H1 (cell line): ENCODE data around the gene GALNT2. TPM values are rescaled to one million over a fixed set of nuclear protein-coding genes. Genes with fewer than 3 reads are reported as not detected.

Source experiments
- CTCF ChIA-PET: fragments of 300-600 bp; sonication (Branson Sonifier 250); formaldehyde crosslinking; loops from one replicate; lab custom pipeline; 2021; ENCODE audit not compliant: partially characterized antibody; lab: Charles Lee
- POLR2A ChIA-PET: fragments of 300-600 bp; sonication (Branson Sonifier 250); formaldehyde crosslinking; loops from one replicate; lab custom pipeline; 2021; ENCODE audit warnings: inconsistent platforms; ENCODE audit not compliant: partially characterized antibody; lab: Charles Lee
- DNase-seq, 2 experiments: peaks; one replicate each; pipeline versions ENCODE4 v3.0.0 to v3.0.0-alpha.2; 2010 to 2022; ENCODE audit warnings: low spot score in 2 of 2, low read depth in 1 of 2, mixed read lengths in 1 of 2
- FAIRE-seq: peaks from 2 replicates; lab custom pipeline; 2011; peaks lifted over from hg19 to GRCh38; lab: Jason Lieb, UNC
- H2AFZ ChIP-seq: 2 replicates; pipeline ENCODE4 v1.8.1; 2012; ENCODE audit warnings: low read length, inconsistent platforms
- H2AK5ac ChIP-seq: 2 replicates; pipeline ENCODE4 v1.6.1; 2013; ENCODE audit warnings: low read depth, low read length
- H2BK120ac ChIP-seq: replicated peaks from 2 replicates; pipeline ENCODE3; 2013; ENCODE audit warnings: low read depth, low read length, inconsistent platforms
- H2BK12ac ChIP-seq: 2 replicates; pipeline ENCODE4 v1.6.1; 2013; ENCODE audit warnings: low read depth, low read length
- H2BK15ac ChIP-seq: 2 replicates; pipeline ENCODE4 v1.6.1; 2013; ENCODE audit warnings: low read length
- H2BK20ac ChIP-seq: 2 replicates; pipeline ENCODE4 v1.6.1; 2013; ENCODE audit warnings: low read length
- H2BK5ac ChIP-seq: 2 replicates; pipeline ENCODE4 v1.6.1; 2013; ENCODE audit warnings: low read depth, low read length
- H3K14ac ChIP-seq: 2 replicates; pipeline ENCODE4 v1.6.1; 2013; ENCODE audit warnings: inconsistent platforms; ENCODE audit not compliant: insufficient read length
- H3K18ac ChIP-seq: 2 replicates; pipeline ENCODE4 v1.6.1; 2013; ENCODE audit warnings: low read length; ENCODE audit errors: extremely low read depth
- H3K23ac ChIP-seq: 2 replicates; pipeline ENCODE4 v1.6.1; 2013; ENCODE audit warnings: inconsistent platforms; ENCODE audit not compliant: insufficient read length
- H3K23me2 ChIP-seq: 2 replicates; pipeline ENCODE4 v1.6.1; 2013; ENCODE audit warnings: low read depth, low read length
- H3K27ac ChIP-seq: 2 replicates; pipeline ENCODE4 v1.6.1; 2011; ENCODE audit warnings: low read depth, low read length, inconsistent platforms
- H3K27me3 ChIP-seq, 4 experiments: replicated peaks in 1 of 4; 1 replicate in 1 of 4; 2 replicates in 3 of 4; pipeline versions ENCODE4 v1.6.1 to v1.8.1; 2011 to 2013; ENCODE audit warnings: low read length in 3 of 4, mild to moderate bottlenecking in 3 of 4, inconsistent platforms in 2 of 4, mixed read lengths in 2 of 4, moderate library complexity in 1 of 4; ENCODE audit not compliant: control insufficient read depth in 3 of 4, insufficient read depth in 3 of 4; ENCODE audit errors: extremely low read depth in 1 of 4
- H3K36me3 ChIP-seq, 4 experiments: 2 replicates each; pipeline versions ENCODE4 v1.6.1 to v1.8.1; 2011 to 2013; ENCODE audit warnings: mild to moderate bottlenecking in 4 of 4, low read length in 3 of 4, moderate library complexity in 2 of 4, control low read depth in 1 of 4, inconsistent platforms in 1 of 4; ENCODE audit not compliant: insufficient read depth in 4 of 4, control insufficient read depth in 2 of 4
- H3K4ac ChIP-seq: replicated peaks from 2 replicates; pipeline ENCODE3; 2013; ENCODE audit warnings: low read length, low read depth, mixed read lengths, inconsistent platforms; ENCODE audit not compliant: insufficient read length
- H3K4me1 ChIP-seq, 4 experiments: replicated peaks in 1 of 4; 1 replicate in 1 of 4; 2 replicates in 3 of 4; pipeline versions ENCODE4 v1.6.1 to v1.8.1; 2011 to 2013; ENCODE audit warnings: low read length in 3 of 4, inconsistent platforms in 2 of 4, mixed read lengths in 1 of 4; ENCODE audit not compliant: insufficient read depth in 4 of 4, control insufficient read depth in 3 of 4
- H3K4me2 ChIP-seq, 2 experiments: 2 replicates each; pipeline versions ENCODE4 v1.6.1 to v1.8.1; 2011 to 2013; ENCODE audit warnings: low read depth in 2 of 2, low read length in 2 of 2, control low read depth in 1 of 2, inconsistent platforms in 1 of 2, mild to moderate bottlenecking in 1 of 2; ENCODE audit not compliant: insufficient read depth in 1 of 2
- H3K4me3 ChIP-seq, 4 experiments: fragments of 200-600, 300-600 bp in 1 of 4; sonication (generic), shearing (Covaris generic), sonication (Bioruptor Twin) in 1 of 4; 2 replicates each; pipeline versions ENCODE4 v1.5.1 to v1.8.1; 2011 to 2016; ENCODE audit warnings: low read length in 4 of 4, low read depth in 3 of 4, control low read depth in 2 of 4, inconsistent platforms in 2 of 4, mild to moderate bottlenecking in 2 of 4, mixed read lengths in 1 of 4, moderate library complexity in 1 of 4; ENCODE audit not compliant: insufficient read depth in 2 of 4; ENCODE audit errors: extremely low read depth in 1 of 4
- H3K56ac ChIP-seq: replicated peaks from 2 replicates; pipeline ENCODE3; 2013; ENCODE audit warnings: low read depth, mild to moderate bottlenecking, mixed read lengths, low read length, inconsistent platforms; ENCODE audit not compliant: insufficient read length
- H3K79me1 ChIP-seq: 2 replicates; pipeline ENCODE4 v1.6.1; 2013; ENCODE audit warnings: low read depth, low read length, control low read depth
- H3K79me2 ChIP-seq, 2 experiments: 2 replicates each; pipeline versions ENCODE4 v1.6.1 to v1.8.1; 2012 to 2013; ENCODE audit warnings: low read length in 2 of 2, mild to moderate bottlenecking in 2 of 2, inconsistent platforms in 1 of 2; ENCODE audit not compliant: insufficient read depth in 2 of 2, control insufficient read depth in 1 of 2
- H3K9ac ChIP-seq, 4 experiments: replicated peaks in 1 of 4; 1 replicate in 1 of 4; 2 replicates in 3 of 4; pipeline versions ENCODE4 v1.6.1 to v1.8.1; 2011 to 2013; ENCODE audit warnings: low read depth in 3 of 4, low read length in 3 of 4, control low read depth in 2 of 4, mild to moderate bottlenecking in 2 of 4, moderate library complexity in 2 of 4, inconsistent platforms in 1 of 4; ENCODE audit errors: extremely low read depth in 1 of 4
- H3K9me3 ChIP-seq, 2 experiments: 2 replicates each; pipeline versions ENCODE4 v1.6.1 to v1.8.1; 2012 to 2013; ENCODE audit warnings: mild to moderate bottlenecking in 2 of 2, moderate library complexity in 2 of 2, control low read depth in 1 of 2, inconsistent platforms in 1 of 2, low read depth in 1 of 2, low read length in 1 of 2, mixed read lengths in 1 of 2; ENCODE audit not compliant: insufficient read depth in 2 of 2
- H4K20me1 ChIP-seq, 2 experiments: replicated peaks in 1 of 2; 2 replicates each; pipeline versions ENCODE3 to v1.8.1; 2011 to 2013; ENCODE audit warnings: inconsistent platforms in 2 of 2, low read length in 2 of 2, mild to moderate bottlenecking in 1 of 2; ENCODE audit not compliant: insufficient read depth in 2 of 2, control insufficient read depth in 1 of 2
- H4K5ac ChIP-seq: 2 replicates; pipeline ENCODE4 v1.6.1; 2013; ENCODE audit warnings: low read length, low read depth, mixed read lengths, inconsistent platforms; ENCODE audit not compliant: insufficient read length
- H4K8ac ChIP-seq: 2 replicates; pipeline ENCODE4 v1.8.0; 2013; ENCODE audit warnings: mild to moderate bottlenecking, moderate library complexity, low read length, inconsistent platforms; ENCODE audit not compliant: insufficient read depth; ENCODE audit errors: extremely low read depth
- H4K91ac ChIP-seq: replicated peaks from 2 replicates; pipeline ENCODE3; 2013; ENCODE audit warnings: low read length, mixed read lengths, inconsistent platforms; ENCODE audit not compliant: insufficient read length
- PHF8 ChIP-seq: fragments of 200-600 bp; sonication (generic); conservative IDR thresholded peaks from 2 replicates; pipeline ENCODE4 v1.7.1; 2012; ENCODE audit warnings: low read depth, mild to moderate bottlenecking, inconsistent platforms, low read length, moderate library complexity
- SUZ12 ChIP-seq: fragments of 200-600 bp; sonication (generic); IDR thresholded peaks from 2 replicates; pipeline ENCODE4 v1.6.1; 2012; ENCODE audit warnings: mild to moderate bottlenecking, inconsistent platforms, low read length, moderate library complexity, mixed read lengths
- WGBS, 2 experiments: shearing (Covaris generic) in 1 of 2; methylation state at CpG; one replicate each; pipeline versions ENCODE4 v1.1.6 to v1.1.7; 2013 to 2015; ENCODE audit warnings: low lambda C conversion rate in 2 of 2, mixed read lengths in 2 of 2, inconsistent platforms in 1 of 2, low coverage in 1 of 2, missing lambda C conversion rate in 1 of 2; ENCODE audit not compliant: insufficient replicate concordance in 2 of 2, insufficient coverage in 1 of 2, insufficient read length in 1 of 2; ENCODE audit errors: extremely low coverage in 1 of 2, missing lambda C conversion rate in 1 of 2; 5-methylcytosine and 5-hydroxymethylcytosine counted together
- polyA plus RNA-seq, 7 experiments: library from polyadenylated mRNA; depleted of rRNA in 3 of 7; stranded (reverse) in 5 of 7; unstranded in 2 of 7; fragments of >200 nt in 5 of 7; fragments of 200-250 nt in 2 of 7; gene quantifications; 1 replicate in 5 of 7; 2 replicates in 1 of 7; 4 replicates in 1 of 7; pipeline versions ENCODE4 v1.2.1 to v1.2.3, GENCODE V29; 2011 to 2013; ENCODE audit warnings: missing spikeins in 2 of 7, mixed read lengths in 2 of 7
- total RNA-seq: library from RNA; stranded (reverse); fragmentation: NEBNext Ultra II Directional; extraction: Animal tissue kit (Norgen Biotek cat#: 25700); gene quantifications from 2 replicates; pipeline ENCODE4 v1.2.1, GENCODE V29; 2021
- TF ChIP-seq, protein P1 (sequence below): IDR thresholded peaks from 2 replicates; pipeline ENCODE4 v1.6.1; 2012; ENCODE audit warnings: inconsistent platforms

Gene GALNT2
- total and polyA plus RNA-seq, 2 of the 8 experiments (the other 6 are each of a cell fraction or from before 2014, with no cell fraction given), result 34.5 to 75.3 TPM

DNA sequence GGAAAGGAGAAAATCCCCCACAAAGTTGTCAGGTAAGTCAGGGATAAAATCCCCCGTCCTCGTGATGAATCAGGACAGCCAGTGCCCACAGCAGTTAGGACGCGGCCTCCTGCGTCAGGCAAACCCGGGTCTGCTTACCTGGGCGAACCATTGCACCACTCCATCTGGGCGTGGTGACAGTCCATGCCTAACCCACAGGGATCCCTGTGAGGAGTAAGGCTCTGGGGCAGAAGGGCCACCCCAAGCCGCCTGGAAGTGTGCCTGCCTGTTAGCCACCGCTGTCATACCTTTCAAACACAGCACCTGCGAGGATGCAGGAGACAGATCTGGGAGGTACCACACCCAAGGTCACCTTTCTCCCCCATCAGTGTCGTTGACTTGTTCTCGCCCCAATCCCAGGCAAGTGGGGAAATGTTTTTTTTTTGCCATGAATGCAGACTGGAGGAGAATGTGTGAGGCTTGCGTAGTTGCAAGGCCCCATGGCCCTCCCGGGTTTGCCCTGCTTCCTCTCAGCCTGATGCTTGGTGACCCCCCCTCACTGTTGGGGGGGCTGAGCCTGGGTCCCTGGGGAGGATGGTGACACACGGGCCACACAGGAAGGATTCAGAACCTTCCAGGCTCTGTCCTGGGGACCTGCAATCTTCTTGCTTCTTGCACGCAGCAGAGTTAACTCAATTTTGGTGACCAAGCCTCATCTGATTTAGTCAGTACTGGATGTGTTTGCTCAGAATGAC, 252.1 kb downstream of the GALNT2 start:
- Histone ChIP-seq H3K4me2 (no peak overlapping the region), H2AK5ac (no peak overlapping the region), H3K9ac (no peak overlapping the region), H2BK12ac (no peak overlapping the region), H3K27me3 (no peaks in the 10 kb centered on the region), H3K4ac (no peak overlapping the region), H3K9me3 (no peaks in the 10 kb centered on the region), H2AFZ (no peak overlapping the region), H2BK5ac (no peak overlapping the region), H3K18ac (no peak overlapping the region), H2BK120ac (no peak overlapping the region), H3K14ac (no peak overlapping the region), H3K23ac (no peak overlapping the region), H4K91ac (no peak overlapping the region), H4K20me1 (no peaks in the 10 kb centered on the region), H3K36me3 (peaks cover 0 to 10% (median 1%) of the 10 kb centered on the region in 4 experiments; a peak in 3 of 8 replicates), H4K5ac (no peak overlapping the region), H3K79me2 (no peaks in the 10 kb centered on the region), H3K27ac (no peak overlapping the region), H3K79me1 (no peaks in the 10 kb centered on the region), H3K23me2 (no peaks in the 10 kb centered on the region), H2BK20ac (no peak overlapping the region), H3K4me3 (no peak overlapping the region), H3K56ac (no peak overlapping the region), H4K8ac (no peak overlapping the region), H3K4me1 (no peaks in the 10 kb centered on the region), H2BK15ac (no peak overlapping the region)
- FAIRE-seq, result no peak
- TF ChIP-seq PHF8 (no peak), SUZ12 (no peak)
- TF ChIP-seq, protein P1, sequence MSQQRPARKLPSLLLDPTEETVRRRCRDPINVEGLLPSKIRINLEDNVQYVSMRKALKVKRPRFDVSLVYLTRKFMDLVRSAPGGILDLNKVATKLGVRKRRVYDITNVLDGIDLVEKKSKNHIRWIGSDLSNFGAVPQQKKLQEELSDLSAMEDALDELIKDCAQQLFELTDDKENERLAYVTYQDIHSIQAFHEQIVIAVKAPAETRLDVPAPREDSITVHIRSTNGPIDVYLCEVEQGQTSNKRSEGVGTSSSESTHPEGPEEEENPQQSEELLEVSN, result no peak
- DNase-seq, result no peak
- CTCF ChIA-PET, result interaction anchor here (0.7 to 0.9 kb wide), 2 partner anchors 10 to 12 kb away, joined by 3 read pairs; no protein-coding TSS in a partner anchor
- WGBS, 2 experiments, result 90% methylated on average over 17 of the region's 17 CpGs; no CpG with 5 or more reads in 1 of the 2 experiments
- POLR2A ChIA-PET, result interaction anchor here (0.6 to 1.0 kb wide), 2 partner anchors 78 to 416 kb away, joined by 3 read pairs; no protein-coding TSS in a partner anchor
